Measurements from ENCODE around the gene PLCD3. TPM values are rescaled to one million over a fixed set of nuclear protein-coding genes. Genes with fewer than 3 reads are reported as not detected.

Gene PLCD3, protein sequence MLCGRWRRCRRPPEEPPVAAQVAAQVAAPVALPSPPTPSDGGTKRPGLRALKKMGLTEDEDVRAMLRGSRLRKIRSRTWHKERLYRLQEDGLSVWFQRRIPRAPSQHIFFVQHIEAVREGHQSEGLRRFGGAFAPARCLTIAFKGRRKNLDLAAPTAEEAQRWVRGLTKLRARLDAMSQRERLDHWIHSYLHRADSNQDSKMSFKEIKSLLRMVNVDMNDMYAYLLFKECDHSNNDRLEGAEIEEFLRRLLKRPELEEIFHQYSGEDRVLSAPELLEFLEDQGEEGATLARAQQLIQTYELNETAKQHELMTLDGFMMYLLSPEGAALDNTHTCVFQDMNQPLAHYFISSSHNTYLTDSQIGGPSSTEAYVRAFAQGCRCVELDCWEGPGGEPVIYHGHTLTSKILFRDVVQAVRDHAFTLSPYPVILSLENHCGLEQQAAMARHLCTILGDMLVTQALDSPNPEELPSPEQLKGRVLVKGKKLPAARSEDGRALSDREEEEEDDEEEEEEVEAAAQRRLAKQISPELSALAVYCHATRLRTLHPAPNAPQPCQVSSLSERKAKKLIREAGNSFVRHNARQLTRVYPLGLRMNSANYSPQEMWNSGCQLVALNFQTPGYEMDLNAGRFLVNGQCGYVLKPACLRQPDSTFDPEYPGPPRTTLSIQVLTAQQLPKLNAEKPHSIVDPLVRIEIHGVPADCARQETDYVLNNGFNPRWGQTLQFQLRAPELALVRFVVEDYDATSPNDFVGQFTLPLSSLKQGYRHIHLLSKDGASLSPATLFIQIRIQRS
- polyA plus RNA-seq (2012; ENCODE audit: insufficient read depth, insufficient read length, low read depth): 99.9 TPM

- Histone ChIP-seq H3K4me1 (no peaks in the 10 kb centered on the region), H3K4me3 (ENCODE audit: low read depth, low read length) (peak within 1 kb of the TSS; percentile 71), H3K9me3 (no peaks in the 10 kb centered on the region), H3K36me3 (no peaks in the 10 kb centered on the region), H3K27me3 (no peaks in the 10 kb centered on the region)
- no peak for DNase-seq
- no peak for TF ChIP-seq CTCF (IDR thresholded peaks at IDR 0.05; ENCODE audit: low read depth, low read length)
Observed at GRCh38 chr17:45132320-45132571, at the start of gene PLCD3. PLCD3 (minus strand) TSS chr17:45132515; CDS start chr17:45132410, 105 bp downstream.

DNA sequence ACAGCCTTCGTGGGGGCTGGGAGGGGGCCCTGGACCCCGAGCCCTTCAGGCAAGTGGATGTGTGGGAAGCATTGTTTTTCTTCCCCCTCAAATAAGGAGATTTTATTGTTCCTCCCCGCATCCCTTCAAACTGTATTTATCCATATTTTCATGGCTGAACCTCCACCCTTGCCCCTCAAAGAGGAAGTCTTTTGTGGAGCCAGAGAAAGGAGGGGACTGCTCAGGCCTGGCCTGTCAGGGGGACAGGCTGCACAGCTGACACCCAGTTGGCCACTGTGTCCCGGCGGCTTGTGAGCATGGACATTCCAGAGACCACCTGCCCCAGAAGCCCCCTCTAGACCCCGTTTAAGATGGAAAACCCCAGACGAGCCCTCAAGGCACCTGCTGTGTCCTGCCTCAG lies 45.2 kb upstream of the PLCD3 start:
- TF ChIP-seq CTCF (IDR thresholded peaks at IDR 0.05; ENCODE audit: low read depth, low read length): no peak
- H3K4me1 ChIP-seq: no peaks in the 10 kb centered on the region
- H3K27me3 ChIP-seq: no peaks in the 10 kb centered on the region
- H3K4me3 ChIP-seq (ENCODE audit: low read depth, low read length): no peak overlapping the region
- no peaks in the 10 kb centered on the region for H3K9me3 ChIP-seq
- DNase-seq: no peak
- no peaks in the 10 kb centered on the region for H3K36me3 ChIP-seq

- no peak overlapping the region for H3K4me3 ChIP-seq (ENCODE audit: low read depth, low read length)
- no peaks in the 10 kb centered on the region for H3K36me3 ChIP-seq
- DNase-seq: no peak
- H3K4me1 ChIP-seq: peaks cover 6% of the 10 kb centered on the region
- TF ChIP-seq CTCF (IDR thresholded peaks at IDR 0.05; ENCODE audit: low read depth, low read length): no peak
- no peaks in the 10 kb centered on the region for H3K9me3 ChIP-seq
- H3K27me3 ChIP-seq: no peaks in the 10 kb centered on the region
Observed at GRCh38 chr17:45175759-45176115, 43.4 kb upstream of the PLCD3 start.

GRCh38 chr17:45172541-45173286 lies 40.4 kb upstream of the PLCD3 start:
- no peak for TF ChIP-seq CTCF (IDR thresholded peaks at IDR 0.05; ENCODE audit: low read depth, low read length)
- no peak overlapping the region for H3K4me3 ChIP-seq (ENCODE audit: low read depth, low read length)
- DNase-seq: no peak
- no peaks in the 10 kb centered on the region for H3K9me3 ChIP-seq
- no peaks in the 10 kb centered on the region for H3K36me3 ChIP-seq
- peaks cover 10% of the 10 kb centered on the region for H3K4me1 ChIP-seq
- H3K27me3 ChIP-seq: no peaks in the 10 kb centered on the region

- Histone ChIP-seq H3K27me3 (no peaks in the 10 kb centered on the region), H3K4me3 (ENCODE audit: low read depth, low read length) (no peak overlapping the region), H3K9me3 (no peaks in the 10 kb centered on the region), H3K4me1 (peaks cover 10% of the 10 kb centered on the region), H3K36me3 (no peaks in the 10 kb centered on the region)
- no peak for TF ChIP-seq CTCF (IDR thresholded peaks at IDR 0.05; ENCODE audit: low read depth, low read length)
- DNase-seq: no peak
Observed at GRCh38 chr17:45172232-45172540, 39.9 kb upstream of the PLCD3 start.

Data from BE2C (cell line).